PC-9 (cell line): ENCODE measurements around the gene HBEGF. TPM values are rescaled to one million over a fixed set of nuclear protein-coding genes. Genes with fewer than 3 reads are reported as not detected.
A peak's percentile ranks its signal among the peaks of the same experiment; 100 is the strongest.

Experiments
- BruUV-seq: library from RNA; stranded (reverse); fragments of 400-500 nt; replicated peaks from 2 replicates; lab custom pipeline; 2021; lab: Mats Ljungman, UMichigan
- CTCF ChIA-PET: fragments of 300-600 bp; sonication (Branson Sonifier 250); formaldehyde crosslinking; loops from one replicate; lab custom pipeline; 2022; ENCODE audit warnings: antibody characterized with exemption; lab: Charles Lee
- POLR2A ChIA-PET: fragments of 300-600 bp; sonication (Branson Sonifier 250); formaldehyde crosslinking; loops from one replicate; lab custom pipeline; 2022; ENCODE audit warnings: antibody characterized with exemption; ENCODE audit not compliant: unreplicated experiment; lab: Charles Lee
- DNase-seq, 2 experiments: peaks; one replicate each; pipeline versions ENCODE4 v3.0.0 to v3.0.0-alpha.2; 2015 to 2022; ENCODE audit warnings: mixed read lengths in 1 of 2
- H2AFZ ChIP-seq: fragments of 200-600 bp; sonication (generic); 2 replicates; pipeline ENCODE4 v1.8.1; 2017; ENCODE audit warnings: antibody characterized with exemption
- H3F3A ChIP-seq: fragments of 200-600 bp; sonication (generic); 2 replicates; pipeline ENCODE4 v1.8.1; 2017; ENCODE audit warnings: antibody characterized with exemption, mild to moderate bottlenecking, low read depth; ENCODE audit not compliant: insufficient read depth
- H3K27ac ChIP-seq: fragments of 200-600 bp; sonication (generic); 2 replicates; pipeline ENCODE4 v1.6.1; 2016; ENCODE audit warnings: mixed run types
- H3K27me3 ChIP-seq: fragments of 200-600 bp; sonication (generic); 2 replicates; pipeline ENCODE4 v1.6.1; 2016; ENCODE audit warnings: low read depth, mixed run types; ENCODE audit not compliant: insufficient read depth
- H3K36me3 ChIP-seq: fragments of 200-600 bp; sonication (generic); 2 replicates; pipeline ENCODE4 v1.6.1; 2016; ENCODE audit warnings: low read depth, mixed run types
- H3K4me1 ChIP-seq: fragments of 200-600 bp; sonication (generic); replicated peaks from 2 replicates; pipeline ENCODE4 v1.6.1; 2016; ENCODE audit warnings: mixed run types; ENCODE audit not compliant: insufficient read depth
- H3K4me2 ChIP-seq: fragments of 200-600 bp; sonication (generic); 2 replicates; pipeline ENCODE4 v1.6.1; 2017; ENCODE audit warnings: mixed run types
- H3K4me3 ChIP-seq: fragments of 200-600 bp; sonication (generic); 2 replicates; pipeline ENCODE4 v1.6.1; 2016; ENCODE audit warnings: mixed run types
- H3K79me2 ChIP-seq: fragments of 200-600 bp; sonication (generic); 2 replicates; pipeline ENCODE4 v1.6.1; 2017; ENCODE audit warnings: low read depth, mixed run types
- H3K9me2 ChIP-seq: fragments of 200-600 bp; sonication (generic); 2 replicates; pipeline ENCODE4 v1.8.1; 2017; ENCODE audit warnings: mild to moderate bottlenecking; ENCODE audit not compliant: insufficient read depth
- H3K9me3 ChIP-seq: fragments of 200-600 bp; sonication (generic); 2 replicates; pipeline ENCODE4 v1.8.1; 2016; ENCODE audit warnings: low read depth; ENCODE audit not compliant: insufficient read depth
- H4K20me1 ChIP-seq: fragments of 200-600 bp; sonication (generic); 2 replicates; pipeline ENCODE4 v1.8.1; 2017; ENCODE audit not compliant: insufficient read depth
- EZH2 ChIP-seq: fragments of 200-600 bp; sonication (generic); IDR thresholded peaks from 2 replicates; pipeline ENCODE4 v1.8.0; 2017; ENCODE audit warnings: antibody characterized with exemption, low read depth
- intact Hi-C: fragments of 100-400 bp; cut with micrococcal nuclease; formaldehyde crosslinking; loops from one replicate; pipeline ENCODE4 v1.10.0; 2022; ENCODE audit not compliant: unreplicated experiment
- total RNA-seq: library from RNA; stranded (reverse); gene quantifications from 2 replicates; pipeline ENCODE4 v1.2.3, GENCODE V29; 2021
- TF ChIP-seq, protein P1 (sequence below): fragments of 200-600 bp; sonication (generic); conservative IDR thresholded peaks from 2 replicates; pipeline ENCODE4 v1.6.1; 2017; ENCODE audit warnings: mixed run types, antibody characterized with exemption, mild to moderate bottlenecking, moderate library complexity

Gene HBEGF
- total RNA-seq, 1 experiment from 2014 or later: 9.0 TPM

DNA sequence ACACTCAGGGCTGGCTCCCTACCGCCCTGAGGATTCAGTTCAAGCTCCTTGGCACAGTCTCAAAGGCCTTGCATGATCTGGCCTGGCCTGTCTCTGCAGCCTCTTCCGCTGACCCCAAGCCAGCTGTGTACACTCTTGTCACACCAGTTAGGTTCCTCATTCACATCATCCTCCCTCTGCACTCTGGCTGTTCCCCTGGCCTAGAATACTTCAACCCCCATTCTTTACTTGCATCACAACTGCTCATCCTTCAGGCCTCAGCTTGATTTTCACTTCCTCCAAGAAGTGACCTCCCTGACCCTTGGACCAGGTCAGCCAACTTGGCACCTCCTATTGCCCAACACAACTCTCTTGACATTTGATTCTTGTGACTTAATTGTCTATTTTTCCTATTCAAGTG is 24.6 kb downstream of the HBEGF start:
- Histone ChIP-seq H3K27ac (peak overlapping the region; percentile 94), H3K27me3 (no peaks in the 10 kb centered on the region), H4K20me1 (no peaks in the 10 kb centered on the region), H3K9me2 (no peaks in the 10 kb centered on the region), H2AFZ (no peak overlapping the region), H3K4me2 (peak overlapping the region; percentile 83), H3K36me3 (no peaks in the 10 kb centered on the region), H3K79me2 (no peaks in the 10 kb centered on the region), H3K4me3 (no peak overlapping the region), H3F3A (peaks cover 38% of the 10 kb centered on the region), H3K4me1 (peaks cover 52% of the 10 kb centered on the region), H3K9me3 (no peaks in the 10 kb centered on the region)
- DNase-seq: peak in 1 of 2 experiments; percentile 34
- ChIA-PET CTCF (interaction anchor here (1.2 kb wide), 1 partner anchor 24 kb away, joined by 3 read pairs; no protein-coding TSS in a partner anchor), POLR2A (interaction anchor here (0.6 kb wide), 1 partner anchor 10 kb away, joined by 5 read pairs; no protein-coding TSS in a partner anchor)
- TF ChIP-seq, protein P1, sequence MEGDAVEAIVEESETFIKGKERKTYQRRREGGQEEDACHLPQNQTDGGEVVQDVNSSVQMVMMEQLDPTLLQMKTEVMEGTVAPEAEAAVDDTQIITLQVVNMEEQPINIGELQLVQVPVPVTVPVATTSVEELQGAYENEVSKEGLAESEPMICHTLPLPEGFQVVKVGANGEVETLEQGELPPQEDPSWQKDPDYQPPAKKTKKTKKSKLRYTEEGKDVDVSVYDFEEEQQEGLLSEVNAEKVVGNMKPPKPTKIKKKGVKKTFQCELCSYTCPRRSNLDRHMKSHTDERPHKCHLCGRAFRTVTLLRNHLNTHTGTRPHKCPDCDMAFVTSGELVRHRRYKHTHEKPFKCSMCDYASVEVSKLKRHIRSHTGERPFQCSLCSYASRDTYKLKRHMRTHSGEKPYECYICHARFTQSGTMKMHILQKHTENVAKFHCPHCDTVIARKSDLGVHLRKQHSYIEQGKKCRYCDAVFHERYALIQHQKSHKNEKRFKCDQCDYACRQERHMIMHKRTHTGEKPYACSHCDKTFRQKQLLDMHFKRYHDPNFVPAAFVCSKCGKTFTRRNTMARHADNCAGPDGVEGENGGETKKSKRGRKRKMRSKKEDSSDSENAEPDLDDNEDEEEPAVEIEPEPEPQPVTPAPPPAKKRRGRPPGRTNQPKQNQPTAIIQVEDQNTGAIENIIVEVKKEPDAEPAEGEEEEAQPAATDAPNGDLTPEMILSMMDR: no peak
- no peak for TF ChIP-seq EZH2
- intact Hi-C loops: loop anchor here (2.0 kb wide), 1 partner anchor 19 kb away; the partner anchor contains the start of gene PFDN1
- BruUV-seq: no TSS peak

GRCh38 chr5:140319833-140320232 is 26.6 kb downstream of the HBEGF start:
- no peak for TF ChIP-seq EZH2
- TF ChIP-seq, protein P1: no peak

GRCh38 chr5:140318792-140319191 is 27.6 kb downstream of the HBEGF start:
- H4K20me1 ChIP-seq: no peaks in the 10 kb centered on the region
- peaks cover 31% of the 10 kb centered on the region for H3K4me1 ChIP-seq
- no peak overlapping the region for H3K4me2 ChIP-seq
- no peak overlapping the region for H2AFZ ChIP-seq
- H3K36me3 ChIP-seq: no peaks in the 10 kb centered on the region
- no peaks in the 10 kb centered on the region for H3K9me2 ChIP-seq
- no peaks in the 10 kb centered on the region for H3K79me2 ChIP-seq
- no peaks in the 10 kb centered on the region for H3K9me3 ChIP-seq
- TF ChIP-seq, protein P1: no peak
- TF ChIP-seq EZH2: no peak
- H3K27ac ChIP-seq: no peak overlapping the region
- no peak for DNase-seq
- intact Hi-C loops: no loop called here
- POLR2A ChIA-PET: no interaction called here
- CTCF ChIA-PET: no interaction called here
- H3K4me3 ChIP-seq: no peak overlapping the region
- no peaks in the 10 kb centered on the region for H3K27me3 ChIP-seq
- peaks cover 24% of the 10 kb centered on the region for H3F3A ChIP-seq
- BruUV-seq: no TSS peak

More at GRCh38 chr5:140319833-140320232, 26.6 kb downstream of the HBEGF start:
- no peaks in the 10 kb centered on the region for H3K9me2 ChIP-seq
- no peaks in the 10 kb centered on the region for H3K79me2 ChIP-seq
- H3K4me2 ChIP-seq: no peak overlapping the region
- no peaks in the 10 kb centered on the region for H3K9me3 ChIP-seq
- no TSS peak for BruUV-seq
- peak in 1 of 2 experiments; percentile 26 for DNase-seq
- H2AFZ ChIP-seq: no peak overlapping the region
- CTCF ChIA-PET: no interaction called here
- no peak overlapping the region for H3K27ac ChIP-seq
- no peaks in the 10 kb centered on the region for H3K36me3 ChIP-seq
- POLR2A ChIA-PET: no interaction called here
- H3F3A ChIP-seq: peaks cover 35% of the 10 kb centered on the region
- peaks cover 38% of the 10 kb centered on the region for H3K4me1 ChIP-seq
- no peaks in the 10 kb centered on the region for H3K27me3 ChIP-seq
- no peak overlapping the region for H3K4me3 ChIP-seq
- intact Hi-C loops: no loop called here
- H4K20me1 ChIP-seq: no peaks in the 10 kb centered on the region
